ENCODE measurements around the gene IL2. TPM values are rescaled to one million over a fixed set of nuclear protein-coding genes. Genes with fewer than 3 reads are reported as not detected.

Gene IL2
- total RNA-seq, 4 donors from 2014 or later, result not detected

GRCh38 chr4:122431351-122431750 lies 25.2 kb downstream of the IL2 start:
- no peak overlapping the region for H3K27ac ChIP-seq
- no peak overlapping the region for H3K4me3 ChIP-seq
- TF ChIP-seq CTCF (IDR thresholded peaks at IDR 0.05) (no peak), POLR2A (IDR thresholded peaks at IDR 0.05) (no peak)
- no peaks in the 10 kb centered on the region for H3K4me1 ChIP-seq
- DNase-seq, result no peak
- H3K36me3 ChIP-seq, result no peaks in the 10 kb centered on the region
- H3K27me3 ChIP-seq, result no peaks in the 10 kb centered on the region
- no peaks in the 10 kb centered on the region for H3K9me3 ChIP-seq

GRCh38 chr4:122423246-122423645 lies 33.3 kb downstream of the IL2 start:
- DNase-seq, result no peak

GRCh38 chr4:122412547-122412946 lies 44.0 kb downstream of the IL2 start:
- DNase-seq, result no peak
- Histone ChIP-seq H3K4me3 (no peak overlapping the region), H3K36me3 (no peaks in the 10 kb centered on the region), H3K4me1 (no peaks in the 10 kb centered on the region), H3K9me3 (no peaks in the 10 kb centered on the region), H3K27ac (no peak overlapping the region), H3K27me3 (no peaks in the 10 kb centered on the region)
- TF ChIP-seq CTCF (IDR thresholded peaks at IDR 0.05) (no peak), POLR2A (IDR thresholded peaks at IDR 0.05) (no peak)

More at GRCh38 chr4:122423246-122423645, 33.3 kb downstream of the IL2 start:
- H3K27ac ChIP-seq, result no peak overlapping the region
- no peaks in the 10 kb centered on the region for H3K36me3 ChIP-seq
- no peaks in the 10 kb centered on the region for H3K27me3 ChIP-seq
- no peak overlapping the region for H3K4me3 ChIP-seq
- TF ChIP-seq CTCF (IDR thresholded peaks at IDR 0.05) (no peak), POLR2A (IDR thresholded peaks at IDR 0.05) (no peak)
- no peaks in the 10 kb centered on the region for H3K4me1 ChIP-seq
- no peaks in the 10 kb centered on the region for H3K9me3 ChIP-seq

- TF ChIP-seq POLR2A (IDR thresholded peaks at IDR 0.05) (no peak), CTCF (IDR thresholded peaks at IDR 0.05) (no peak)
- no peak for DNase-seq
Observed at GRCh38 chr4:122403861-122404260, 52.7 kb downstream of the IL2 start.

More at GRCh38 chr4:122403861-122404260, 52.7 kb downstream of the IL2 start:
- H3K27ac ChIP-seq, result no peak overlapping the region
- no peak overlapping the region for H3K4me3 ChIP-seq
- H3K36me3 ChIP-seq, result no peaks in the 10 kb centered on the region
- no peaks in the 10 kb centered on the region for H3K27me3 ChIP-seq
- no peaks in the 10 kb centered on the region for H3K4me1 ChIP-seq
- H3K9me3 ChIP-seq, result no peaks in the 10 kb centered on the region

Other genes with a start within 250 kb of the IL2 start
- gene ADAD1, start 77.7 kb downstream of the IL2 start, total RNA-seq, result not detected
- gene IL21, start 164.3 kb upstream of the IL2 start, total RNA-seq, result not detected

All from Peyer's patch (tissue), 4 donors.